Effector memory CD4-positive, alpha-beta T cell (primary cell): ENCODE results near the gene SIRPB2.

Source experiments
- DNase-seq, 3 donors: peaks; one replicate each; pipeline ENCODE4 v3.0.0-alpha.2; 2020
- H3K27ac ChIP-seq: 2 replicates; pipeline ENCODE4 v1.7.0; 2013; ENCODE audit warnings: mild to moderate bottlenecking, low read length, moderate library complexity; ENCODE audit not compliant: insufficient read depth, poor library complexity, severe bottlenecking
- H3K27me3 ChIP-seq: replicated peaks from 2 replicates; pipeline ENCODE4 v1.7.0; 2013; ENCODE audit warnings: mild to moderate bottlenecking, low read length; ENCODE audit not compliant: insufficient read depth, control insufficient read depth, poor library complexity, severe bottlenecking
- H3K36me3 ChIP-seq: 2 replicates; pipeline ENCODE4 v1.7.0; 2013; ENCODE audit warnings: mild to moderate bottlenecking, low read length, moderate library complexity; ENCODE audit not compliant: control insufficient read depth, insufficient read depth
- H3K4me1 ChIP-seq: 2 replicates; pipeline ENCODE4 v1.7.0; 2013; ENCODE audit warnings: low read length, mild to moderate bottlenecking; ENCODE audit not compliant: control insufficient read depth, insufficient read depth, poor library complexity, severe bottlenecking
- H3K4me3 ChIP-seq: 2 replicates; pipeline ENCODE4 v1.7.0; 2013; ENCODE audit warnings: low read length, low read depth, mild to moderate bottlenecking; ENCODE audit not compliant: insufficient read depth, poor library complexity, severe bottlenecking
- H3K9me3 ChIP-seq: 2 replicates; pipeline ENCODE4 v1.7.0; 2013; ENCODE audit warnings: mild to moderate bottlenecking, low read length, moderate library complexity; ENCODE audit not compliant: control insufficient read depth

Gene SIRPB2

GRCh38 chr20:1435337-1435699, 55.9 kb downstream of the SIRPB2 start:
- H3K27me3 ChIP-seq, result no peaks in the 10 kb centered on the region
- H3K27ac ChIP-seq, result no peak overlapping the region
- peaks cover 6% of the 10 kb centered on the region for H3K36me3 ChIP-seq
- peaks cover 13% of the 10 kb centered on the region for H3K4me1 ChIP-seq
- no peak for DNase-seq
- H3K4me3 ChIP-seq, result no peak overlapping the region
- no peaks in the 10 kb centered on the region for H3K9me3 ChIP-seq

- peaks cover 6% of the 10 kb centered on the region for H3K36me3 ChIP-seq
- H3K4me3 ChIP-seq, result no peak overlapping the region
- DNase-seq, result peak; percentile 51 to 59 (median 53)
- no peak overlapping the region for H3K27ac ChIP-seq
- no peaks in the 10 kb centered on the region for H3K27me3 ChIP-seq
- peaks cover 13% of the 10 kb centered on the region for H3K4me1 ChIP-seq
- no peaks in the 10 kb centered on the region for H3K9me3 ChIP-seq
These were observed 56.5 kb downstream of the SIRPB2 start for GRCh38 chr20:1434571-1435336.

GRCh38 chr20:1431158-1431557, 60.1 kb downstream of the SIRPB2 start:
- Histone ChIP-seq H3K27ac (no peak overlapping the region), H3K4me1 (peaks cover 13% of the 10 kb centered on the region), H3K4me3 (no peak overlapping the region), H3K36me3 (no peaks in the 10 kb centered on the region), H3K9me3 (no peaks in the 10 kb centered on the region), H3K27me3 (no peaks in the 10 kb centered on the region)
- no peak for DNase-seq

- no peak overlapping the region for H3K27ac ChIP-seq
- H3K9me3 ChIP-seq, result no peaks in the 10 kb centered on the region
- no peak overlapping the region for H3K4me3 ChIP-seq
- peaks cover 8% of the 10 kb centered on the region for H3K4me1 ChIP-seq
- no peaks in the 10 kb centered on the region for H3K36me3 ChIP-seq
- H3K27me3 ChIP-seq, result no peaks in the 10 kb centered on the region
- DNase-seq, result no peak
These were observed 61.2 kb downstream of the SIRPB2 start for GRCh38 chr20:1430004-1430451.

- H3K4me1 ChIP-seq, result peaks cover 2% of the 10 kb centered on the region
- no peaks in the 10 kb centered on the region for H3K9me3 ChIP-seq
- no peak overlapping the region for H3K27ac ChIP-seq
- no peak overlapping the region for H3K4me3 ChIP-seq
- no peaks in the 10 kb centered on the region for H3K27me3 ChIP-seq
- no peak for DNase-seq
- H3K36me3 ChIP-seq, result no peaks in the 10 kb centered on the region
These were observed 62.0 kb downstream of the SIRPB2 start for GRCh38 chr20:1429143-1429728.

GRCh38 chr20:1427457-1428054, 63.7 kb downstream of the SIRPB2 start:
- Histone ChIP-seq H3K27me3 (no peaks in the 10 kb centered on the region), H3K9me3 (no peaks in the 10 kb centered on the region), H3K27ac (no peak overlapping the region), H3K4me3 (no peak overlapping the region), H3K4me1 (no peaks in the 10 kb centered on the region), H3K36me3 (no peaks in the 10 kb centered on the region)
- no peak for DNase-seq

- Histone ChIP-seq H3K36me3 (no peaks in the 10 kb centered on the region), H3K4me1 (no peaks in the 10 kb centered on the region), H3K9me3 (no peaks in the 10 kb centered on the region), H3K4me3 (no peak overlapping the region), H3K27ac (no peak overlapping the region), H3K27me3 (no peaks in the 10 kb centered on the region)
- DNase-seq, result no peak
These were observed 64.9 kb downstream of the SIRPB2 start for GRCh38 chr20:1426231-1426849.
